ENCODE measurements around the gene SNAP47. TPM values are rescaled to one million over a fixed set of nuclear protein-coding genes. Genes with fewer than 3 reads are reported as not detected.
A peak's percentile ranks its signal among the peaks of the same experiment; 100 is the strongest.

Gene SNAP47
- total RNA-seq, 1 donor from 2014 or later, result 23.1 TPM

- peak overlapping the region; percentile 36 for H3K27ac ChIP-seq
- H3K27me3 ChIP-seq (ENCODE audit: low read depth), result no peaks in the 10 kb centered on the region
- intact Hi-C loops (cut with DNase I), result no loop called here
- H3K9me3 ChIP-seq, result no peaks in the 10 kb centered on the region
- H3K4me1 ChIP-seq, result peaks cover 11% of the 10 kb centered on the region
- DNase-seq (no peak), ATAC-seq (peak; percentile 29 to 45)
- no peak overlapping the region for H3K4me3 ChIP-seq
- peaks cover 28% of the 10 kb centered on the region for H3K36me3 ChIP-seq
- TF ChIP-seq CTCF (IDR thresholded peaks at IDR 0.05), result no peak
Measured at GRCh38 chr1:227748496-227749182, 13.4 kb downstream of the SNAP47 start.

DNA sequence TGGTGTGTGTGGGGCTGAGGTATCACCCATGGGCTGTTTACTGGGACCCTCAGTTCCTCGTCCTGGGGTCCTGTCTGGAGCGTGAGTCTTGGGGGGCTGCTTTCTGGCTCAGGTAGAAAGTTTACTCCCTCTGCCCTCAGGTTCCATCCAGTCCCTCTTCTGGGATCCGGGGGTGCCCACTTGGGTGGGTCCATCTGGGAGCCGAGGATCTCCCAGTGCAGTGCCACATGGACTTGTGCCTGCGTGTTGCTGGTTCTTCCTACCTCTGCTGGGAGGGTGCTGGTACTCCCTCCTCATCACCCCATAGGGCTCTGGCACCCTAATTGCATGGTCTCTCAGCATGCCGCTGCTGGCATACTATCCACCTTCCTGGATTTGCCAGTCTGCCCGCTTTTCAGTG, 14.0 kb downstream of the SNAP47 start:
- intact Hi-C loops (cut with DNase I), result no loop called here
- H3K4me1 ChIP-seq, result peaks cover 11% of the 10 kb centered on the region

DNA sequence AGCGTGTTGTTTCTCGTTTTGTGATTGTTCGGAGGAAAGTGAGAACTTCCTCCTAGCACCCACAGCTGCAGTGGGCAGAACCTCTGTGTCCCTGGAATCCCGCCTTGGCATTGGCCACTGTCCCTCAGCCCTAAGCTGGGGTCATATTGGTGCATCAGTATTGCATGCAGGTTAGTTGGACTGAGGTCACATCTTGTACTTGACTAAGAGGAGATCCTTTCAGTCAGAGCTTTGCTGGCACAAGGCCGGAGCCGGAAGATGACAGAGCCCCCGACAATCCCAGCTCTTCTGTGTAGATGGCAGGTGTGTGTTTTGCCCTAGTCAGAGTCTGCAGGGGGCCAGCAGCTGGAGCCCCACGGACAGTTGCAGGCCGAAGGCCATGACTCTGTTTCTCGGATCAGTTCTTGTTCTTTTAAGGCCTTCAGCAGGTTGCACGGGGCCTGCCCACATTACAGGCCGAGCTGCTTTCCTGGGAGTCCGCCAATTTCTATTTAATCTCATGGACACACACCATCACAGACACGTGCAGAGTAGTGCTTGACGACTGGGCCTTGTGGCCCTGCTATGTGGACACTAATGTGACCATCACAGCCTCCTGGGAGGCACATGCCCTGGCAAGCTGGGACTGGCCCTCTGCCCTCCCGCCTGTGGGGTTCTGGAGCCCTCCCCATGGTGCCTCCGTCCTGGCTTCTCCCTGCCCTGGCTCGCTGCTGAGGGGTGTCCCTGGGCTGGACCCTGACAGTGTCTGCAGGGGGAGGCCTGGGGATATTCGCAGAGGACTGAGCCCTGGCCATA, 14.9 kb downstream of the SNAP47 start:
- H3K27me3 ChIP-seq (ENCODE audit: low read depth), result no peaks in the 10 kb centered on the region
- H3K27ac ChIP-seq, result no peak overlapping the region
- ATAC-seq (no peak), DNase-seq (peak; percentile 28)
- intact Hi-C loops (cut with DNase I), result no loop called here
- no peak for TF ChIP-seq CTCF (IDR thresholded peaks at IDR 0.05)
- H3K4me1 ChIP-seq, result peaks cover 11% of the 10 kb centered on the region
- peaks cover 28% of the 10 kb centered on the region for H3K36me3 ChIP-seq
- no peak overlapping the region for H3K4me3 ChIP-seq
- no peaks in the 10 kb centered on the region for H3K9me3 ChIP-seq

More for the DNA sequence above, 14.0 kb downstream of the SNAP47 start:
- no peak overlapping the region for H3K4me3 ChIP-seq
- peaks cover 28% of the 10 kb centered on the region for H3K36me3 ChIP-seq
- DNase-seq (no peak), ATAC-seq (no peak)
- no peak for TF ChIP-seq CTCF (IDR thresholded peaks at IDR 0.05)
- peak overlapping the region; percentile 18 for H3K27ac ChIP-seq
- no peaks in the 10 kb centered on the region for H3K9me3 ChIP-seq
- H3K27me3 ChIP-seq (ENCODE audit: low read depth), result no peaks in the 10 kb centered on the region

DNA sequence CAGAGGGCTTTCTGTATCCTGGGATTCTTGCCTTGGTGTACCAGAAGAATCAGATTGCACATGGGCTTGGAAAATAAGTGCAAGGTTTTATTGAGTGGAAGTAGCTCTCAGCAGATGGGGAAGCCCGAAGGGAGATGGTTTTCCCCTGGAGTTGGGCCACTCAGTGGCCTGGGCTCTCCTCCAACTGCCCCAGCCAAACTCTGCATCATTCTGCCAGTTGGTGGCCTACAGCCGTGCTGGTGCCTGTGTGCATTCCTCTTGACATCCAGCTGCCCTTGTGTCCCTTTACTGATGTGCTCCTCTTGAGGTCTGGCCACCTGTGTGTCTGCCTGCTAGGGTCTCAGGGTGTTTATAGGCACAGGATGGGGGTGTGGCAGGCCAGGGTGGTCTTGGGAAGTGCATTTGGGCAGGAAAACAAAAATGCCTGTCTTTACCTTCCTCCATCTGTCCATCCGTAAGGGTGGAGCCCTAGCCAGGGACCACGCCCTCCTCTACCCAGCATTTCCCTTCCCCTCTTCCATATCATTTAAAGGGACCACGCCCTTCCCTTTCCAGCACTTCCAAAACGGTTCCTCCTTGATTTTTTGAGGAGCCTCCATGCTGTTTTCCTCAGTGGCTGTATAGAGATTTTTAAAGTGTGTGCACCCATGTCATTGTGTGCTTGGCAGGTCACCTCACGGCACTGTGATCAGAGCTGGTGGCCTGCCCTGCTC, 18.9 kb downstream of the SNAP47 start:
- no peaks in the 10 kb centered on the region for H3K9me3 ChIP-seq
- no peak overlapping the region for H3K27ac ChIP-seq
- H3K36me3 ChIP-seq, result peaks cover 31% of the 10 kb centered on the region
- peaks cover 11% of the 10 kb centered on the region for H3K4me1 ChIP-seq
- intact Hi-C loops (cut with DNase I), result no loop called here
- H3K27me3 ChIP-seq (ENCODE audit: low read depth), result no peaks in the 10 kb centered on the region
- DNase-seq, result no peak
- no peak overlapping the region for H3K4me3 ChIP-seq
- TF ChIP-seq CTCF (IDR thresholded peaks at IDR 0.05), result no peak
- peak in 1 of 2 donors; percentile 25 for ATAC-seq

DNA sequence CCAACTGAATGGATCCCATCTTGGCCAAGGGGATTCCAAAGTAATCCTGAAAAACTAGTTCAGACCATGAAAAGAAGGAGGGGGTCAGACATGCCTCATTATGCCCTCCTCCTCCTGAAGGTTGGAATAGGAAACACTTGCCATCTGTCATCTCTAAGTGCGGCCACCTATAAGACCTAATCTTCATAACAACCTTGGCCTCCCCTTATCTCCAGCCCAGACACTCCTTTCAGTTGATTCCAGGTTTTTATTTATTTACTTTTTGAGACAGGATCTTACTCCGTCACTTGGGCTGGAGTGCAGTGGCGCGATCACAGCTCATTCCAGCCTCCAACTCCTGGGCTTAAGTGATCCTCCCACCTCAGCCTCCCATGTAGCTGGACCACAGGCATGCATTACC, 19.7 kb downstream of the SNAP47 start:
- H3K9me3 ChIP-seq, result no peaks in the 10 kb centered on the region
- no peak for TF ChIP-seq CTCF (IDR thresholded peaks at IDR 0.05)
- no peak overlapping the region for H3K27ac ChIP-seq
- intact Hi-C loops (cut with DNase I), result no loop called here
- H3K4me3 ChIP-seq, result no peak overlapping the region
- H3K27me3 ChIP-seq (ENCODE audit: low read depth), result no peaks in the 10 kb centered on the region
- no peak for DNase-seq
- no peak for ATAC-seq
- H3K4me1 ChIP-seq, result peaks cover 11% of the 10 kb centered on the region
- H3K36me3 ChIP-seq, result peaks cover 36% of the 10 kb centered on the region

All from lower lobe of right lung (tissue), 2 donors.